Panc1 (cell line): ENCODE results near the gene TF. TPM values are rescaled to one million over a fixed set of nuclear protein-coding genes. Genes with fewer than 3 reads are reported as not detected.

Experiments used
- ATAC-seq: fragments of 200-7000 bp; cut with Tn5 transposase; 2 replicates; pipeline ENCODE4 v1.9.1; 2020; ENCODE audit warnings: mild to moderate bottlenecking, moderate library complexity
- BruUV-seq: library from RNA; stranded (reverse); fragments of 400-500 nt; replicated peaks from 2 replicates; lab custom pipeline; 2021; lab: Mats Ljungman, UMichigan
- CTCF ChIA-PET: fragments of 300-600 bp; sonication (Branson Sonifier 250); formaldehyde crosslinking; loops from one replicate; lab custom pipeline; 2022; ENCODE audit warnings: antibody characterized with exemption; lab: Charles Lee
- POLR2A ChIA-PET: fragments of 300-600 bp; sonication (Branson Sonifier 250); formaldehyde crosslinking; loops from one replicate; lab custom pipeline; 2022; ENCODE audit warnings: antibody characterized with exemption; lab: Charles Lee
- DNase-seq: peaks from one replicate; pipeline ENCODE4 v3.0.0-alpha.2; 2010; ENCODE audit warnings: low read depth, low spot score
- H3K27ac ChIP-seq: 2 replicates; pipeline ENCODE4 v1.5.1; 2011; ENCODE audit warnings: mild to moderate bottlenecking, low read length, inconsistent platforms
- H3K27me3 ChIP-seq: fragments of 200-500 bp; sonication (Bioruptor generic); 2 replicates; pipeline ENCODE4 v1.6.0; 2014; ENCODE audit warnings: low read length, inconsistent platforms; ENCODE audit not compliant: control insufficient read depth, insufficient read depth
- H3K36me3 ChIP-seq: fragments of 200-500 bp; sonication (Bioruptor generic); 2 replicates; pipeline ENCODE4 v1.5.1; 2014; ENCODE audit warnings: inconsistent platforms, mild to moderate bottlenecking, low read length, moderate library complexity; ENCODE audit not compliant: control insufficient read depth, insufficient read depth
- H3K4me1 ChIP-seq: 2 replicates; pipeline ENCODE4 v1.5.1; 2011; ENCODE audit warnings: inconsistent platforms, mild to moderate bottlenecking, low read length, moderate library complexity; ENCODE audit not compliant: control insufficient read depth, insufficient read depth
- H3K4me3 ChIP-seq, 2 experiments: 2 replicates each; pipeline ENCODE4 v1.5.1; 2011 to 2012; ENCODE audit warnings: low read depth in 2 of 2, low read length in 2 of 2, mild to moderate bottlenecking in 2 of 2, inconsistent platforms in 1 of 2, moderate library complexity in 1 of 2
- H3K9me3 ChIP-seq: fragments of 200-500 bp; sonication (Bioruptor generic); 2 replicates; pipeline ENCODE4 v1.5.1; 2014; ENCODE audit warnings: low read depth, mild to moderate bottlenecking, inconsistent platforms, low read length, moderate library complexity; ENCODE audit not compliant: control insufficient read depth, insufficient read depth
- POLR2AphosphoS5 ChIP-seq: IDR thresholded peaks from 2 replicates; pipeline ENCODE4 v1.6.1; 2012; ENCODE audit warnings: mild to moderate bottlenecking, low read depth, low read length, moderate library complexity
- SIN3A ChIP-seq: IDR thresholded peaks from 2 replicates; pipeline ENCODE4 v1.6.1; 2012; ENCODE audit warnings: low read depth, mild to moderate bottlenecking, low read length, moderate library complexity, borderline replicate concordance; ENCODE audit not compliant: insufficient read depth
- TCF7L2 ChIP-seq: IDR thresholded peaks from 2 replicates; pipeline ENCODE4 v1.6.1; 2011; ENCODE audit warnings: mild to moderate bottlenecking, low read depth, low read length, inconsistent platforms
- in situ Hi-C: cut with HindIII; loops from 2 replicates; pipeline ENCODE4 v1.10.0; 2016; ENCODE audit warnings: low sequenced_read_pairs, low pct_unique_long_range_greater_than_20kb
- intact Hi-C: fragments of 100-400 bp; cut with micrococcal nuclease; formaldehyde crosslinking; loops from one replicate; pipeline ENCODE4 v1.10.0; 2022; ENCODE audit not compliant: unreplicated experiment
- total RNA-seq: library from RNA; stranded (reverse); gene quantifications from one replicate; pipeline ENCODE4 v1.2.1, GENCODE V29; 2021; ENCODE audit not compliant: unreplicated experiment
- TF ChIP-seq, protein P1 (sequence below), 2 experiments: IDR thresholded peaks; 2 replicates each; pipeline ENCODE4 v1.6.1; 2011 to 2012; ENCODE audit warnings: low read depth in 2 of 2, control low read depth in 1 of 2, low read length in 1 of 2, mild to moderate bottlenecking in 1 of 2, moderate library complexity in 1 of 2; ENCODE audit not compliant: insufficient read depth in 1 of 2
- TF ChIP-seq, protein P2 (sequence below): fragments of 450-650 bp; IDR thresholded peaks from 2 replicates; pipeline ENCODE4 v1.5.1; 2017; ENCODE audit warnings: mild to moderate bottlenecking

The TF gene
- total RNA-seq, 1 experiment from 2014 or later, result 9.5 TPM

DNA sequence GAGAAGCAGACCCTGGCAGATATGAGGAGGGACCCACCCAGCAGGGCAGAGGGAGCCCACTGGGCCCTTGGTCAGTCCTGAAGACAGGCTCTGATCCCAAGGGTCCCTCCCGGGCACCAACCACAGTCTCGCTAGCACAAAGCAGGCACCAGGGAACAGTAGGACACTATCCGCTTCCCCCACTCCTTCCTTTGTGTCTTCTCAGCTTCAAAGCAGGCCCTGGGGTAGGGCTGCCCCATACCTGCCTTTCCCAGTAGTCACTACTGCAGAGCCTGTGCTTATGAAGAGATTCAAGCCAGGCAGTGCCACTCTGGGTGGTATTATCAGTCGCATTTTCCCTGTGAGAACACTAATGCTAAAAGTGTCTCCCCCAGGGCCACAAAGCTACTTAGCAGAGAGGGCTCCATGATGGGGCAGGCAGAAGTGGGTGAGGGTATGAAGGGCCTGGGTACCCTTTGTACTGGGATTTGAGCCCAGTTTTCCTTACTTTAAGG is 92.2 kb downstream of the TF start:
- in situ Hi-C loops (no loop called here), intact Hi-C loops (no loop called here)
- no peak for TF ChIP-seq POLR2AphosphoS5
- TF ChIP-seq, protein P1, sequence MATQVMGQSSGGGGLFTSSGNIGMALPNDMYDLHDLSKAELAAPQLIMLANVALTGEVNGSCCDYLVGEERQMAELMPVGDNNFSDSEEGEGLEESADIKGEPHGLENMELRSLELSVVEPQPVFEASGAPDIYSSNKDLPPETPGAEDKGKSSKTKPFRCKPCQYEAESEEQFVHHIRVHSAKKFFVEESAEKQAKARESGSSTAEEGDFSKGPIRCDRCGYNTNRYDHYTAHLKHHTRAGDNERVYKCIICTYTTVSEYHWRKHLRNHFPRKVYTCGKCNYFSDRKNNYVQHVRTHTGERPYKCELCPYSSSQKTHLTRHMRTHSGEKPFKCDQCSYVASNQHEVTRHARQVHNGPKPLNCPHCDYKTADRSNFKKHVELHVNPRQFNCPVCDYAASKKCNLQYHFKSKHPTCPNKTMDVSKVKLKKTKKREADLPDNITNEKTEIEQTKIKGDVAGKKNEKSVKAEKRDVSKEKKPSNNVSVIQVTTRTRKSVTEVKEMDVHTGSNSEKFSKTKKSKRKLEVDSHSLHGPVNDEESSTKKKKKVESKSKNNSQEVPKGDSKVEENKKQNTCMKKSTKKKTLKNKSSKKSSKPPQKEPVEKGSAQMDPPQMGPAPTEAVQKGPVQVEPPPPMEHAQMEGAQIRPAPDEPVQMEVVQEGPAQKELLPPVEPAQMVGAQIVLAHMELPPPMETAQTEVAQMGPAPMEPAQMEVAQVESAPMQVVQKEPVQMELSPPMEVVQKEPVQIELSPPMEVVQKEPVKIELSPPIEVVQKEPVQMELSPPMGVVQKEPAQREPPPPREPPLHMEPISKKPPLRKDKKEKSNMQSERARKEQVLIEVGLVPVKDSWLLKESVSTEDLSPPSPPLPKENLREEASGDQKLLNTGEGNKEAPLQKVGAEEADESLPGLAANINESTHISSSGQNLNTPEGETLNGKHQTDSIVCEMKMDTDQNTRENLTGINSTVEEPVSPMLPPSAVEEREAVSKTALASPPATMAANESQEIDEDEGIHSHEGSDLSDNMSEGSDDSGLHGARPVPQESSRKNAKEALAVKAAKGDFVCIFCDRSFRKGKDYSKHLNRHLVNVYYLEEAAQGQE (IDR thresholded peaks at IDR 0.05; ENCODE audit: insufficient read depth in 1 of 2, low read depth in 2 of 2, low read length in 1 of 2), result no peak
- TF ChIP-seq SIN3A, result no peak
- TF ChIP-seq, protein P2, sequence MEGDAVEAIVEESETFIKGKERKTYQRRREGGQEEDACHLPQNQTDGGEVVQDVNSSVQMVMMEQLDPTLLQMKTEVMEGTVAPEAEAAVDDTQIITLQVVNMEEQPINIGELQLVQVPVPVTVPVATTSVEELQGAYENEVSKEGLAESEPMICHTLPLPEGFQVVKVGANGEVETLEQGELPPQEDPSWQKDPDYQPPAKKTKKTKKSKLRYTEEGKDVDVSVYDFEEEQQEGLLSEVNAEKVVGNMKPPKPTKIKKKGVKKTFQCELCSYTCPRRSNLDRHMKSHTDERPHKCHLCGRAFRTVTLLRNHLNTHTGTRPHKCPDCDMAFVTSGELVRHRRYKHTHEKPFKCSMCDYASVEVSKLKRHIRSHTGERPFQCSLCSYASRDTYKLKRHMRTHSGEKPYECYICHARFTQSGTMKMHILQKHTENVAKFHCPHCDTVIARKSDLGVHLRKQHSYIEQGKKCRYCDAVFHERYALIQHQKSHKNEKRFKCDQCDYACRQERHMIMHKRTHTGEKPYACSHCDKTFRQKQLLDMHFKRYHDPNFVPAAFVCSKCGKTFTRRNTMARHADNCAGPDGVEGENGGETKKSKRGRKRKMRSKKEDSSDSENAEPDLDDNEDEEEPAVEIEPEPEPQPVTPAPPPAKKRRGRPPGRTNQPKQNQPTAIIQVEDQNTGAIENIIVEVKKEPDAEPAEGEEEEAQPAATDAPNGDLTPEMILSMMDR, result no peak
- Histone ChIP-seq H3K9me3 (no peaks in the 10 kb centered on the region), H3K4me1 (no peaks in the 10 kb centered on the region), H3K27me3 (no peaks in the 10 kb centered on the region), H3K4me3 (no peak overlapping the region), H3K27ac (no peak overlapping the region), H3K36me3 (no peaks in the 10 kb centered on the region)
- ATAC-seq, result no peak
- no TSS peak for BruUV-seq
- ChIA-PET POLR2A (no interaction called here), CTCF (interaction anchor here (0.5 kb wide), 1 partner anchor 323 kb away, joined by 5 read pairs; no protein-coding TSS in a partner anchor)
- no peak for DNase-seq

DNA sequence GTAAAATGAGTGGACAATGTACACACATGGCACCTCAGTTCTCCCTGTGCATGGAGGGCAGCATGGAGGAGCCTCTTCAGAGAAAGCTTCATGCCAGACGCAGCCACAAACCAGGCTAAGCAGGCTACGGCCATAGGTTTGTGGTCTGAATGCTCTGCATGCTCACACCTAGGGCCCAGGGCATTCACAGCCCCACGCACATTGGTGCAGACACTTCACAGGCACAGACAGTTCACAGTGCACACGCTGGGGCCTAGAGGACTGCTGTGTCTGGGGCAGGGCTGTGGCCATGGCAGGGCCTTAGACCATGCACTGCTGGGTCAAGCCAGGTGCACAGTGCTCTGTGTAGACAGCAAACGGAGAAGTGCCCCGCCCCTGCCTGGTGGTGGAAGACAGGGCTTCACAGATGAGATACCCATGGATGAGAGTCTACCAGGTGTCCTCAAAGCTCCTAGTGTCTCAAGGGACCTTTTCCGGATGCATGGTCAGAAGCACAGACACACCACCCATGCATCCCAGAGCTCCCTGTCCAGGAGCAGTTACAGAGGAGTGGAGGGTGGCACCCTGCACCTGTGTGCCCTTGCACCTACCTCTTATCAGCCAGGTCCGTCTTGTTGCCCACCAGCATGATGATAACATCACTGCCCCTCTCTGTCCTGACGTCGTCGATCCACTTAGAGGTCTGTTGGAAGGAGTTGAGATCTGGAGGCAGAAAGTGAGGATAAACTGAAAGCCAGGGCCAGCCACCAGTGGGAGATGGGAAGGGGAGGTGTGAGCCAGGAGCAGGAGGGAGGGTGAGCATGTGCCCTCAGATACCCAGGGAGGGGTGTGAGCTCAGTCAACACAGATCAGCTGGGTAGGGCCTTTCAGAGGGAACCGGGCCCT is 93.0 kb downstream of the TF start:
- ATAC-seq (0 out of 2 replicates have a peak, but pooled peaks have one; percentile 12), DNase-seq (no peak)
- Histone ChIP-seq H3K27ac (no peak overlapping the region), H3K27me3 (no peaks in the 10 kb centered on the region), H3K9me3 (no peaks in the 10 kb centered on the region), H3K4me3 (no peak overlapping the region), H3K36me3 (no peaks in the 10 kb centered on the region), H3K4me1 (no peaks in the 10 kb centered on the region)
- ChIA-PET POLR2A (no interaction called here), CTCF (no interaction called here)
- intact Hi-C loops (no loop called here), in situ Hi-C loops (no loop called here)
- no TSS peak for BruUV-seq
- TF ChIP-seq, protein P2, result no peak
- TF ChIP-seq TCF7L2 (no peak), POLR2AphosphoS5 (no peak), SIN3A (no peak)
- TF ChIP-seq, protein P1 (IDR thresholded peaks at IDR 0.05; ENCODE audit: insufficient read depth in 1 of 2, low read depth in 2 of 2, low read length in 1 of 2), result no peak
